ENCODE data around the gene CLCF1.
A peak's percentile ranks its signal among the peaks of the same experiment; 100 is the strongest.

CLCF1 gene

GRCh38 chr11:67356387-67356863 lies 17.0 kb downstream of the CLCF1 start:
- DNase-seq (ENCODE audit: low spot score): no peak

DNA sequence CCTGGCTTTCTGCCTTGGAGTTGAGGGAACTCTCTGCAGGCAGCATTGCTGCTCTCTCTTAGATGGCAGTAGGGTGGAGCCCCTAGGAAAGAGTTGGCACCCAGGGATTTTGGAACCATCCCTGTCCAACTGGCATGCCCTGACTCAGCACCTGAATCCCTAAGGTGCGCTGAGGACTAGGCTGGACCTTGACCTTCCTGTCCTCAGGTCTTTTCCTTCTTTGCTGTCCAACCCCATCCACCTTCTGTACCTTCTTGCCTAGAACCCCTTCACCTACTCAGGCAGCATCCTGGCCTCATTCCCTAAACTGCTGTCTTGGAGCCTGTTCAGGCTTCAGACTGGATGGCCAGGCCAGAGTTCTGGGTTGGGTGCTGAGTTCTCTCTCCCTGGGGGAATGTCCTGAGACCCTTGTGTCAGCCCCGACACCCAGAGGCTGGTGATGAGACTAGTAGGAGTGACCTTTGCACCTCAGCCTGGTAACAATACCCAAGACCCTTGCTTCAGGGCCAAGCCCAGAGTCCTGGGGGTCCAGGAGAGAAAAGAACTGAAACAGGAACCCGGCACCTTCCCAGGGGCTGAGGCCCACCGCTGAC lies 17.5 kb downstream of the CLCF1 start:
- no peak for DNase-seq (ENCODE audit: low spot score)

DNA sequence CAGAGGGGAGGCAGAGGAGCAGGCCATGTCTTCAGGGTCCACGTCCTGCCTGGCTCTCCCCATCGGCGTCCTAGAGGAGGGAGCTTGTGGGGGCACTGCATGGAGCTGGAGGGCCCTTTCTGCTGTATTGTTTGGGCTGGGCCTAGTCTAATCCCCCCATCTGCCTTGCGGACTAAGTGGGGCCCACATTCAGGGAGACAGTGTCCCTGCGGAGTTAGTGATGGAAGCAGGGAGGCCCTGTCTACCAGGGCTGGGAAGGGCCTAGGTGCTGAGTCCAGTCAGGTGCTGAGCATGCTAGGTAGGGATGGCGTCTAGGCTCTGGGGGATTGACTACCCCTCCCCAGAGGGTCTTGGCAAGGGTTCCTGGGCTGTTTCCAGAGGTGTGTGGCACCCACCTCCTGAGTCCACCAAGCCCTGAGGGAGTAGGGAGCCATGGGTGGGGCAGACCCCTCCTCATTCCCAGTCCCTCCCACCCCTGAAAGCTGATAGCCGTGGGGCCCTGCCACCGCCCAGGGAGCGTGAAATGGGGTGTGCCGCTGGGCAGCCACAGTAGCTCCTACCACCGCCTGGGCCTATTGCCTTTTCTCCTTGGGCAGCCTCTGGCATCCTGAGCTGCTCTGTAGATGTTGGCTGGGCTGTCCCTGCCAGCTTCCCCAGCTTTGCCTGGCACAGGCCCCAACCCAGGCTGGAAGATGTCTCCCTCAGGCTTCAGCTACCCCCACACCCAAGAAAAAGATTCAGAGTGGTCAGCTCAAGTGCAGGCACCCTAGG lies 18.2 kb downstream of the CLCF1 start:
- DNase-seq (ENCODE audit: low spot score): no peak

- DNase-seq (ENCODE audit: low spot score): peak; percentile 96
These were observed 19.0 kb downstream of the CLCF1 start for GRCh38 chr11:67354075-67355022.

- peak; percentile 97 for DNase-seq (ENCODE audit: low spot score)
These were observed 19.9 kb downstream of the CLCF1 start, which contains the start of gene POLD4 for GRCh38 chr11:67353317-67354074. TSS of gene POLD4 (minus strand) at chr11:67353546. CDS start at chr11:67353399, 147 bp downstream.

- no peak for DNase-seq (ENCODE audit: low spot score)
These were observed 20.7 kb downstream of the CLCF1 start for GRCh38 chr11:67352546-67353316.

GRCh38 chr11:67351275-67352005 lies 22.0 kb downstream of the CLCF1 start:
- peak; percentile 83 for DNase-seq (ENCODE audit: low spot score)

GRCh38 chr11:67349928-67350465 lies 23.4 kb downstream of the CLCF1 start:
- DNase-seq (ENCODE audit: low spot score): no peak

- no peak for DNase-seq (ENCODE audit: low spot score)
These were observed 23.9 kb downstream of the CLCF1 start for GRCh38 chr11:67349457-67349856.

DNA sequence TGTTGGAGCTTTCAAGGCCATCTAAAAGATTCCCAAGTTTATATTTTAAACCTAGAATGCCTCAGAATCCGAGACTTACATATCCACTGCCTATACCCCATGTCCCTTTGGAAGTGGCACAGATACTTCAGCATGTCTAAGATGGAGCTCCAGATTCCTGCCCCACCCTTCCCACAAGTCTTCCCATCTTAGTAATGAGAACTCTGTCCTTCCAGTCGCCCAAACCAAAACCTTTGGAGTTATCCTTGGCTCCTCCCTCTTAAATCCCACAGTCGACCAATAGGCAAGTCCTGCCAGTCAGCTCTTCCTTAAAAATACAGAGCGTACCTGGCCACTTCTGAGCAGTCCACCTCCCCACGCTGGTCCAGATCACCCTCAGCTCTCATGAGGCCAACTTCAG lies 24.4 kb downstream of the CLCF1 start:
- DNase-seq (ENCODE audit: low spot score): no peak

- no peak for DNase-seq (ENCODE audit: low spot score)
These were observed 25.2 kb downstream of the CLCF1 start for GRCh38 chr11:67347964-67348749.

GRCh38 chr11:67345920-67346819 lies 27.2 kb downstream of the CLCF1 start:
- DNase-seq (ENCODE audit: low spot score): peak; percentile 34

- DNase-seq (ENCODE audit: low spot score): no peak
These were observed 28.0 kb downstream of the CLCF1 start for GRCh38 chr11:67345247-67345919.

DNA sequence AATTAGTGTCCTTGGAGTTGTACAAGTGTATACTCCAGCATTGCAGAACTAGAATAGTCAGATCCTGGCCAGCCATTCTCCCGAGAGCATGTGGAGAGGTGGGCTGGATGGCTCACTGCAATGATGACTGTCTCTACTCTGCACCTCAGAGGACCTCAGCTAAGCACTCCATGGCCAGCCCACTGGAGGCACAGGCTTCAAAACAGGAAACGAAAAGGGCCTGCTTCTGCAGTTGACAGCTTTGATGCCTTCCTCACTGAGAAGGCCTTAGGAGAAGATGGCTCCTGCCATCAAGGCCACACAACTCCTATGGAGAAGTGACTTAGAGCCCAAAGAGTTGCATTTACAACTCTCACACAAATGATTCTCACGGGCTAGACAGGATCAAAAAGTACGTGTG lies 29.1 kb downstream of the CLCF1 start:
- no peak for DNase-seq (ENCODE audit: low spot score)

GRCh38 chr11:67337257-67337656 lies 36.1 kb downstream of the CLCF1 start:
- no peak for DNase-seq (ENCODE audit: low spot score)

DNA sequence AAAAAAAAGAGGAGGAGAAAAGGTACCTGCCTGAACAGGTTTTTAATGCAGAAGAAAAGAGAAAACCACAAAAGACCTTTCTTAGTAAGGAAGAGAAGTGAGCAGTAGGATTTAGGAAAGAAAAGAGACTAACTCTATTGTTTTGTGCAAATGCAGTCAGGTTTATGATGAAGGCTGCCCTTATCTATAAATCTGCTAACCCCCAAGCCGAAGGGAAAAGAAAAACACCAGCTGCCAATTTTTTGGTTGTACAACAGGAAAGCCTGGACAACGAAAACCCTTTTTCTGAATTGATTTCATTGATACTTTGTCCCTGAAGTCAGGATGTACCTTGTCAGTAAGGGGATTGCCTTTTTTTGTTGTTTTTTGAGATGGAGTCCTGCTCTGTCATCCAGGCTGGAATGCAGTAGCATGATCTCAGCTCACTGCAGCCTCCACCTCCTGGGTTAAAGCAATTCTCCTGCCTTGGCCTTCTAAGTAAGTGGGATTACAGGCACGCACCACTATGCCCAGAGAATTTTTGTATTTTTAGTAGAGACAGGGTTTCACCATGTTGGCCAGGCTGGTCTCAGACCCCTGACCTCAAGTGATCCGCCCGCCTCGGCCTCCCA lies 41.2 kb downstream of the CLCF1 start:
- DNase-seq (ENCODE audit: low spot score): no peak

DNA sequence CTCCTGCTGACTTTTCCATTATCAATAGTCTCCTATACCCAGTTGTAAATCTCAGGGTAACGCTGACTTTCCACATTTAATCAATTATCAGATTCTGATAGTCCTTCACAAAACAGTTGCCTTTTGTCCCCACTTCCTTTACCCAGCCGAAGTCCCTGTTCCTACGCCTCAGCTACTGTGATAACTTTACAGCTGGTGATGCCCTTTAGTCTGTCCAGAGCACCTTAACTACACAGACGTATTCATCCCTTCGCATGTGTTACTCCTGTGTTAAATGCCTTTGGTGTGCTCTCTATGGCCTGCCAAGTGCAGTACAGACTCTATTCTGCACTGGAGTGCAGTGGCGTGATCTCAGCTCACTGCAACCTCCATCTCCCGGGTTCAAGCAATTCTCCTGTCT lies 49.9 kb downstream of the CLCF1 start:
- DNase-seq (ENCODE audit: low spot score): no peak
